HCT116 (cell line): Measurements from ENCODE around the gene BTF3L4. TPM values are rescaled to one million over a fixed set of nuclear protein-coding genes. Genes with fewer than 3 reads are reported as not detected.

ENCODE experiments used
- ATAC-seq: fragments of 200-7000 bp; cut with Tn5 transposase; 2 replicates; pipeline ENCODE4 v1.9.1; 2020; ENCODE audit warnings: mild to moderate bottlenecking, moderate library complexity
- BruUV-seq: library from RNA; stranded (reverse); fragments of 400-500 nt; replicated peaks from 2 replicates; lab custom pipeline; 2021; lab: Mats Ljungman, UMichigan
- CTCF ChIA-PET: fragments of 300-600 bp; sonication (Branson Sonifier 250); formaldehyde crosslinking; loops from one replicate; lab custom pipeline; 2021; ENCODE audit warnings: antibody characterized with exemption; lab: Charles Lee
- POLR2A ChIA-PET: fragments of 300-600, 350-600 bp; sonication (Branson Sonifier 250); formaldehyde crosslinking; loops from one replicate; lab custom pipeline; 2021; ENCODE audit warnings: antibody characterized with exemption; lab: Charles Lee
- RAD21 ChIA-PET, 2 experiments: fragments of 300-600 bp; sonication (Branson Sonifier 250); formaldehyde crosslinking; loops; one replicate each; lab custom pipeline; 2023; ENCODE audit warnings: low total read pairs in 2 of 2; ENCODE audit not compliant: uncharacterized antibody in 2 of 2, unreplicated experiment in 2 of 2, low non-redundant PET in 1 of 2; lab: Charles Lee
- DNase-seq: peaks from one replicate; pipeline ENCODE4 v3.0.0-alpha.2; 2010; ENCODE audit warnings: low read depth, low spot score
- H2AFZ ChIP-seq: fragments of 200-600 bp; shearing (Covaris generic), sonication (generic); 2 replicates; pipeline ENCODE4 v1.6.1; 2017; ENCODE audit warnings: low read depth, mixed run types, mixed read lengths, antibody characterized with exemption, low read length; ENCODE audit not compliant: poor library complexity, severe bottlenecking
- H3K27ac ChIP-seq: 2 replicates; pipeline ENCODE4 v1.5.1; 2012; ENCODE audit warnings: low read depth, low read length
- H3K27me3 ChIP-seq: fragments of 200-600 bp; sonication (generic); 2 replicates; pipeline ENCODE4 v1.6.1; 2016; ENCODE audit warnings: mixed run types, low read length, mixed read lengths; ENCODE audit not compliant: insufficient read depth
- H3K36me3 ChIP-seq, 2 experiments: fragments of 200-500 bp in 1 of 2; fragments of 200-600 bp in 1 of 2; sonication (Bioruptor generic) in 1 of 2; sonication (generic) in 1 of 2; 2 replicates each; pipeline versions ENCODE4 v1.5.1 to v1.6.1; 2014 to 2016; ENCODE audit warnings: low read length in 2 of 2, inconsistent platforms in 1 of 2, mixed read lengths in 1 of 2, mixed run types in 1 of 2; ENCODE audit not compliant: insufficient read depth in 2 of 2, control insufficient read depth in 1 of 2
- H3K4me1 ChIP-seq, 2 experiments: fragments of 200-600 bp in 1 of 2; sonication (generic) in 1 of 2; 2 replicates each; pipeline versions ENCODE4 v1.5.1 to v1.6.1; 2012 to 2017; ENCODE audit warnings: low read length in 2 of 2, inconsistent platforms in 1 of 2, mild to moderate bottlenecking in 1 of 2, mixed read lengths in 1 of 2, mixed run types in 1 of 2, moderate library complexity in 1 of 2; ENCODE audit not compliant: insufficient read depth in 2 of 2, control insufficient read depth in 1 of 2
- H3K4me2 ChIP-seq: fragments of 200-600 bp; sonication (generic); 2 replicates; pipeline ENCODE4 v1.6.1; 2017; ENCODE audit warnings: mixed run types, low read length, mixed read lengths
- H3K4me3 ChIP-seq, 2 experiments: fragments of 200-600 bp in 1 of 2; sonication (generic) in 1 of 2; replicated peaks in 1 of 2; 2 replicates each; pipeline ENCODE4 v1.5.1; 2011 to 2016; ENCODE audit warnings: low read length in 2 of 2, control low read depth in 1 of 2, low read depth in 1 of 2, mild to moderate bottlenecking in 1 of 2, mixed read lengths in 1 of 2, mixed run types in 1 of 2
- H3K79me2 ChIP-seq: fragments of 200-600 bp; sonication (generic); 2 replicates; pipeline ENCODE4 v1.6.1; 2017; ENCODE audit warnings: mild to moderate bottlenecking, mixed run types, low read length, moderate library complexity, mixed read lengths; ENCODE audit not compliant: insufficient read depth
- H3K9ac ChIP-seq: fragments of 200-600 bp; sonication (generic); 2 replicates; pipeline ENCODE4 v1.6.1; 2016; ENCODE audit warnings: low read length, mixed read lengths
- H3K9me2 ChIP-seq: fragments of 200-600 bp; sonication (generic), shearing (Covaris generic); 2 replicates; pipeline ENCODE4 v1.6.1; 2017; ENCODE audit warnings: mixed run types, mild to moderate bottlenecking, moderate library complexity; ENCODE audit not compliant: insufficient read depth
- H3K9me3 ChIP-seq, 2 experiments: fragments of 200-500 bp in 1 of 2; fragments of 200-600 bp in 1 of 2; sonication (Bioruptor generic) in 1 of 2; sonication (generic) in 1 of 2; 2 replicates each; pipeline ENCODE4 v1.6.1; 2014 to 2017; ENCODE audit warnings: low read length in 2 of 2, mixed read lengths in 2 of 2, inconsistent platforms in 1 of 2, low read depth in 1 of 2, mild to moderate bottlenecking in 1 of 2, mixed run types in 1 of 2, moderate library complexity in 1 of 2; ENCODE audit not compliant: control insufficient read depth in 1 of 2, insufficient read depth in 1 of 2
- H4K20me1 ChIP-seq: fragments of 200-600 bp; sonication (generic), shearing (Covaris generic); 2 replicates; pipeline ENCODE4 v1.6.1; 2017; ENCODE audit warnings: mixed run types, mild to moderate bottlenecking, moderate library complexity; ENCODE audit not compliant: insufficient read depth
- CBX3 ChIP-seq: IDR thresholded peaks from 2 replicates; pipeline ENCODE4 v1.6.1; 2012; ENCODE audit warnings: low read depth
- EGR1 ChIP-seq: IDR thresholded peaks from 2 replicates; pipeline ENCODE4 v1.6.1; 2012; ENCODE audit warnings: low read depth
- ELF1 ChIP-seq: IDR thresholded peaks from 2 replicates; pipeline ENCODE4 v1.6.1; 2012; ENCODE audit warnings: low read depth, borderline replicate concordance
- EZH2 ChIP-seq: fragments of 200-600 bp; sonication (generic); IDR thresholded peaks from 2 replicates; pipeline ENCODE4 v1.6.1; 2017; ENCODE audit warnings: antibody characterized with exemption, mixed run types
- FOSL1 ChIP-seq: IDR thresholded peaks from 2 replicates; pipeline ENCODE4 v1.6.1; 2012; ENCODE audit warnings: low read depth
- JUND ChIP-seq: IDR thresholded peaks from 2 replicates; pipeline ENCODE4 v1.6.1; 2012
- POLR2A ChIP-seq: IDR thresholded peaks from 2 replicates; pipeline ENCODE4 v1.7.0; 2011; ENCODE audit warnings: borderline replicate concordance; ENCODE audit not compliant: insufficient read depth, insufficient read length; ENCODE audit errors: extremely low read depth
- POLR2AphosphoS5 ChIP-seq: IDR thresholded peaks from 2 replicates; pipeline ENCODE4 v1.6.1; 2011; ENCODE audit warnings: mild to moderate bottlenecking, low read depth, low read length, moderate library complexity
- RAD21 ChIP-seq: IDR thresholded peaks from 2 replicates; pipeline ENCODE4 v1.6.1; 2012; ENCODE audit warnings: low read depth, mild to moderate bottlenecking
- SP1 ChIP-seq: IDR thresholded peaks from 2 replicates; pipeline ENCODE4 v1.6.1; 2012; ENCODE audit warnings: low read depth
- YY1 ChIP-seq: IDR thresholded peaks from 2 replicates; pipeline ENCODE4 v1.6.1; 2011; ENCODE audit warnings: low read length, low read depth, moderate library complexity, mild to moderate bottlenecking; ENCODE audit not compliant: insufficient replicate concordance; ENCODE audit errors: extremely low read depth
- ZFX ChIP-seq: fragments of 450-650 bp; IDR thresholded peaks from 2 replicates; pipeline ENCODE4 v1.6.1; 2017
- intact Hi-C: fragments of 100-400 bp; cut with micrococcal nuclease; formaldehyde crosslinking; loops from 2 replicates; pipeline ENCODE4 v1.10.0; 2022
- total RNA-seq: library from RNA; stranded (reverse); gene quantifications from one replicate; pipeline ENCODE4 v1.2.1, GENCODE V29; 2021; ENCODE audit not compliant: unreplicated experiment
- TF ChIP-seq, protein P1 (sequence below): IDR thresholded peaks from 2 replicates; pipeline ENCODE4 v1.6.1; 2012
- TF ChIP-seq, protein P2 (sequence below): IDR thresholded peaks from 2 replicates; pipeline ENCODE4 v1.6.1; 2012; ENCODE audit warnings: low read depth
- TF ChIP-seq, protein P3 (sequence below): IDR thresholded peaks from 2 replicates; pipeline ENCODE4 v1.6.1; 2012

Gene BTF3L4
- total RNA-seq, 1 experiment from 2014 or later, result 56.6 TPM

DNA sequence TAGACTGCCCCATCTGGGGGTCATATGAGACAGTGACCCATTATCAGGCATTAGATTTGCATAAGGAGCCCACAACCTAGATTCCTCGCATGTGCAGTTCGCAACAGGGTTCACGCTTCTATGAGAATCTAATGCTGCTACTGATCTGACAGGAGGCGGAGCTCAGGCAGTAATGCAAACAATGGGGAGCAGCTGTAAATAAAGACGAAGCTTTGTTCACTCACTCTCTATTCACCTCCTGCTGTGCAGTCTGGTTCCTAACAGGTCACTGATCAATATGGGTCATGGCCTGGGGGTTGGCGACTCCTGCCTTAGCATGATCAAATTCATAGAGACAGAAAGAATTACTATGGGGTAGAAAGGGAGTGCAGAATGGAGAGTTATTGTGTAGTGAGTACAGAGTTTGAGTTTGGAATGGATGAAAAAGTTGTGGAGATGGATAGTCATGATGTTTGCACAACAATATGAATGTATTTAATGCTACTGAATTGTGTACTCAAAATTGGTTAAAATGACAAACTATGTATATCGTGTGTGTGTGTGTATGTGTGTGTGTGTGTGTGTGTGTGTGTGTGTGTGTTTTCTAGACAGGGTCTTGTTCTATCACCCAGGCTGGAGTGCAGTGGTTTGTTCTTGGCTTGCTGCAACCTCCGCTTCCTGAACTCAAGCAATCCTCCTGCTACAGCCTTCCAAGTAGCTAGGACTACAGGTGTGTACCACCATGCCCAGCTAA, 42.2 kb downstream of the BTF3L4 start:
- Histone ChIP-seq H3K4me1 (no peaks in the 10 kb centered on the region), H3K4me3 (no peak overlapping the region), H3K36me3 (no peaks in the 10 kb centered on the region), H3K4me2 (no peak overlapping the region), H3K9me3 (no peaks in the 10 kb centered on the region), H2AFZ (no peak overlapping the region), H3K27me3 (no peaks in the 10 kb centered on the region), H3K9ac (no peak overlapping the region), H3K27ac (no peak overlapping the region), H4K20me1 (no peaks in the 10 kb centered on the region), H3K9me2 (no peaks in the 10 kb centered on the region), H3K79me2 (no peaks in the 10 kb centered on the region)
- intact Hi-C loops, result no loop called here
- no peak for ATAC-seq
- no TSS peak for BruUV-seq
- TF ChIP-seq YY1 (no peak), ELF1 (no peak), CBX3 (no peak), EGR1 (no peak), FOSL1 (no peak), RAD21 (no peak), ZFX (no peak), EZH2 (no peak), JUND (no peak), SP1 (no peak), POLR2A (no peak), POLR2AphosphoS5 (no peak)
- TF ChIP-seq, protein P1, sequence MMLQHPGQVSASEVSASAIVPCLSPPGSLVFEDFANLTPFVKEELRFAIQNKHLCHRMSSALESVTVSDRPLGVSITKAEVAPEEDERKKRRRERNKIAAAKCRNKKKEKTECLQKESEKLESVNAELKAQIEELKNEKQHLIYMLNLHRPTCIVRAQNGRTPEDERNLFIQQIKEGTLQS, result no peak
- TF ChIP-seq, protein P2, sequence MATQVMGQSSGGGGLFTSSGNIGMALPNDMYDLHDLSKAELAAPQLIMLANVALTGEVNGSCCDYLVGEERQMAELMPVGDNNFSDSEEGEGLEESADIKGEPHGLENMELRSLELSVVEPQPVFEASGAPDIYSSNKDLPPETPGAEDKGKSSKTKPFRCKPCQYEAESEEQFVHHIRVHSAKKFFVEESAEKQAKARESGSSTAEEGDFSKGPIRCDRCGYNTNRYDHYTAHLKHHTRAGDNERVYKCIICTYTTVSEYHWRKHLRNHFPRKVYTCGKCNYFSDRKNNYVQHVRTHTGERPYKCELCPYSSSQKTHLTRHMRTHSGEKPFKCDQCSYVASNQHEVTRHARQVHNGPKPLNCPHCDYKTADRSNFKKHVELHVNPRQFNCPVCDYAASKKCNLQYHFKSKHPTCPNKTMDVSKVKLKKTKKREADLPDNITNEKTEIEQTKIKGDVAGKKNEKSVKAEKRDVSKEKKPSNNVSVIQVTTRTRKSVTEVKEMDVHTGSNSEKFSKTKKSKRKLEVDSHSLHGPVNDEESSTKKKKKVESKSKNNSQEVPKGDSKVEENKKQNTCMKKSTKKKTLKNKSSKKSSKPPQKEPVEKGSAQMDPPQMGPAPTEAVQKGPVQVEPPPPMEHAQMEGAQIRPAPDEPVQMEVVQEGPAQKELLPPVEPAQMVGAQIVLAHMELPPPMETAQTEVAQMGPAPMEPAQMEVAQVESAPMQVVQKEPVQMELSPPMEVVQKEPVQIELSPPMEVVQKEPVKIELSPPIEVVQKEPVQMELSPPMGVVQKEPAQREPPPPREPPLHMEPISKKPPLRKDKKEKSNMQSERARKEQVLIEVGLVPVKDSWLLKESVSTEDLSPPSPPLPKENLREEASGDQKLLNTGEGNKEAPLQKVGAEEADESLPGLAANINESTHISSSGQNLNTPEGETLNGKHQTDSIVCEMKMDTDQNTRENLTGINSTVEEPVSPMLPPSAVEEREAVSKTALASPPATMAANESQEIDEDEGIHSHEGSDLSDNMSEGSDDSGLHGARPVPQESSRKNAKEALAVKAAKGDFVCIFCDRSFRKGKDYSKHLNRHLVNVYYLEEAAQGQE, result no peak
- TF ChIP-seq, protein P3, sequence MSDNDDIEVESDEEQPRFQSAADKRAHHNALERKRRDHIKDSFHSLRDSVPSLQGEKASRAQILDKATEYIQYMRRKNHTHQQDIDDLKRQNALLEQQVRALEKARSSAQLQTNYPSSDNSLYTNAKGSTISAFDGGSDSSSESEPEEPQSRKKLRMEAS, result no peak
- ChIA-PET POLR2A (no interaction called here), RAD21 (no interaction called here), CTCF (no interaction called here)
- DNase-seq, result no peak
